ENCODE measurements around the gene RC3H1. TPM values are rescaled to one million over a fixed set of nuclear protein-coding genes. Genes with fewer than 3 reads are reported as not detected.
"Not testable (repeated sequence)": the region's sequence is repeated elsewhere in the genome, so short reads cannot be mapped to it uniquely, and the experiment has no call there.

The RC3H1 gene
- total RNA-seq, 1 donor from 2014 or later = 48.0 TPM

DNA sequence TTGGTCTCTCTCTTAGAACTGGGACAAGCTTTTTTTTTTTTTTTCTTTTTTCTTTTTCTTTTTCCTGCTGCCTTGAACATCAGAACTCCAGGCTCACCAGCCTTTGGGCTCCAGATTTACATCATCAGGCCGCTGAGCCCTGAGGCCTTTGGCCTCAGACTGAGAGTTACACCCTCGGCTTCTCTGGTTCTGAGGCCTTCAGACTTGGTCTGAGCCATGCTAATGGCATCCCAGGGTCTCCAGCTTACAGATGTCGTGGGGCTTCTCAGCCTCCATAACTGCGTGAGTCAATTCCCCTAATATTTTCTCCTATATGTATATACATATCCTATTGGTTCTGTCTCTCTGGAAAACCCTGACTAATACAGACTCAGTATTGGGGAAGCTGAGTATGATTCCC, 36.5 kb upstream of the RC3H1 start:
- DNase-seq = no peak
- TF ChIP-seq, protein P1, sequence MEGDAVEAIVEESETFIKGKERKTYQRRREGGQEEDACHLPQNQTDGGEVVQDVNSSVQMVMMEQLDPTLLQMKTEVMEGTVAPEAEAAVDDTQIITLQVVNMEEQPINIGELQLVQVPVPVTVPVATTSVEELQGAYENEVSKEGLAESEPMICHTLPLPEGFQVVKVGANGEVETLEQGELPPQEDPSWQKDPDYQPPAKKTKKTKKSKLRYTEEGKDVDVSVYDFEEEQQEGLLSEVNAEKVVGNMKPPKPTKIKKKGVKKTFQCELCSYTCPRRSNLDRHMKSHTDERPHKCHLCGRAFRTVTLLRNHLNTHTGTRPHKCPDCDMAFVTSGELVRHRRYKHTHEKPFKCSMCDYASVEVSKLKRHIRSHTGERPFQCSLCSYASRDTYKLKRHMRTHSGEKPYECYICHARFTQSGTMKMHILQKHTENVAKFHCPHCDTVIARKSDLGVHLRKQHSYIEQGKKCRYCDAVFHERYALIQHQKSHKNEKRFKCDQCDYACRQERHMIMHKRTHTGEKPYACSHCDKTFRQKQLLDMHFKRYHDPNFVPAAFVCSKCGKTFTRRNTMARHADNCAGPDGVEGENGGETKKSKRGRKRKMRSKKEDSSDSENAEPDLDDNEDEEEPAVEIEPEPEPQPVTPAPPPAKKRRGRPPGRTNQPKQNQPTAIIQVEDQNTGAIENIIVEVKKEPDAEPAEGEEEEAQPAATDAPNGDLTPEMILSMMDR (IDR thresholded peaks at IDR 0.05; ENCODE audit: partially characterized antibody, unreplicated experiment) = no peak
- no peaks in the 10 kb centered on the region for H3K4me1 Mint-ChIP-seq (ENCODE audit: low read depth, unreplicated experiment)
- H3K36me3 Mint-ChIP-seq (ENCODE audit: unreplicated experiment) = no peaks in the 10 kb centered on the region
- no peaks in the 10 kb centered on the region for H3K27me3 Mint-ChIP-seq (ENCODE audit: unreplicated experiment)
- H3K4me3 Mint-ChIP-seq (ENCODE audit: unreplicated experiment) = no peak overlapping the region
- H3K27ac Mint-ChIP-seq (ENCODE audit: unreplicated experiment) = no peak overlapping the region
- H3K9me3 Mint-ChIP-seq (ENCODE audit: unreplicated experiment) = peaks cover 2% of the 10 kb centered on the region

DNA sequence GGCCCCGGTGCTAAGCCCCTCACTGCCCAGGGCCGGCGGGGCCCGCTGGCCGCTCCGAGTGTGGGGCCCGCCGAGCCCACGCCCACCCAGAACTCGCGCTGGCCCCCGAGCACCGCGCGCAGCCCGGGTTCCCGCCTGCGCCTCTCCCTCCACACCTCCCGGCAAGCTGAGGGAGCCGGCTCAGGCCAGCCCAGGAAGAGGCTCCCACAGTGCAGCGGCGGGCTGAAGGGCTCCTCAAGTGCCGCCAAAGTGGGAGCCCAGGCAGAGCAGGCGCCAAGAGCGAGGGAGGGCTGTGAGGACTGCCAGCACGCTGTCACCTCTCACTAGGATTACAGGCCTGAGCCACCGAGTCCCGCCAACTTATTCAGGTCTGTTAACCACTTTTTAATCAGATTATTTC, 34.5 kb upstream of the RC3H1 start:
- H3K36me3 Mint-ChIP-seq (ENCODE audit: unreplicated experiment); H3K9me3 Mint-ChIP-seq (ENCODE audit: unreplicated experiment); H3K4me1 Mint-ChIP-seq (ENCODE audit: low read depth, unreplicated experiment): not testable (repeated sequence)

DNA sequence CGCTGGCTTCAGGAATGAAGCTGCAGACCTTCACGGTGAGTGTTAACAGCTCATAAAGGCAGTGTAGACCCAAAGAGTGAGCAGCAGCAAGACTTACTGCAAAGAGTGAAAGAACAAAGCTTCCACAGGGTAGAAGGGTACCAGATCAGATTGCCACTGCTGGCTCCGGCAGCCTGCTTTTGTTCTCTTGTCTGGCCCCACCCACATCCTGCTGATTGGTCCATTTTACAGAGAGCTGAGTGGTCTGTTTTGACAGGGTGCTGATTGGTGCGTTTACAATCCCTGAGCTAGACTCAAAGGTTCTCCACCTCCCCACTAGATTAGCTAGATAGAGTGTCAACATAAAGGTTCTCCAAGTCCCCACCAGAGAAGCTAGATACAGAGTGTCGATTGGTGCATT, 33.6 kb upstream of the RC3H1 start:
- not testable (repeated sequence) for H3K9me3 Mint-ChIP-seq (ENCODE audit: unreplicated experiment); H3K27me3 Mint-ChIP-seq (ENCODE audit: unreplicated experiment); DNase-seq; H3K27ac Mint-ChIP-seq (ENCODE audit: unreplicated experiment); H3K36me3 Mint-ChIP-seq (ENCODE audit: unreplicated experiment); H3K4me1 Mint-ChIP-seq (ENCODE audit: low read depth, unreplicated experiment); H3K4me3 Mint-ChIP-seq (ENCODE audit: unreplicated experiment)

More for the DNA sequence above, 34.5 kb upstream of the RC3H1 start:
- not testable (repeated sequence) for DNase-seq; H3K27me3 Mint-ChIP-seq (ENCODE audit: unreplicated experiment); H3K4me3 Mint-ChIP-seq (ENCODE audit: unreplicated experiment); H3K27ac Mint-ChIP-seq (ENCODE audit: unreplicated experiment)

DNA sequence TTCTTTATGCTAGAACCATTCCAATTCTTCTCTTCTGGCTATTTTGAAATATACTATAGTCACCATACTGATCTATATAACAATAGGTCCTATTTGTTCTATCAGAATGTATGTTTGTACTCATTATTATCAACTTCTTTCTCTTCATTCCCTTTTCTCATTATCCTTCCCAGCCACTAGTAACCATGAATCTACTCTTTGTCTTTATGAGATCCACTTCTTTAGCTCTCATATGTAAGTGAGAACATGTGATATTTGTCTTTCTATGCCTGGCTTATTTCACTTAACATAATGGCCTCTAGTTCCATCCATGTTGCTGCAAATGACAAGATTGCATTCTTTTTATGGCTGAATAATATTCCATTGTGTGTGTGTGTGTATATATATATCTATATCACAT, 31.7 kb upstream of the RC3H1 start:
- H3K4me3 Mint-ChIP-seq (ENCODE audit: unreplicated experiment) = no peak overlapping the region
- no peak for DNase-seq
- H3K27ac Mint-ChIP-seq (ENCODE audit: unreplicated experiment) = no peak overlapping the region
- no peaks in the 10 kb centered on the region for H3K4me1 Mint-ChIP-seq (ENCODE audit: low read depth, unreplicated experiment)
- TF ChIP-seq, protein P1 (IDR thresholded peaks at IDR 0.05; ENCODE audit: partially characterized antibody, unreplicated experiment) = no peak
- H3K36me3 Mint-ChIP-seq (ENCODE audit: unreplicated experiment) = no peaks in the 10 kb centered on the region
- H3K9me3 Mint-ChIP-seq (ENCODE audit: unreplicated experiment) = peaks cover 2% of the 10 kb centered on the region
- H3K27me3 Mint-ChIP-seq (ENCODE audit: unreplicated experiment) = no peaks in the 10 kb centered on the region

DNA sequence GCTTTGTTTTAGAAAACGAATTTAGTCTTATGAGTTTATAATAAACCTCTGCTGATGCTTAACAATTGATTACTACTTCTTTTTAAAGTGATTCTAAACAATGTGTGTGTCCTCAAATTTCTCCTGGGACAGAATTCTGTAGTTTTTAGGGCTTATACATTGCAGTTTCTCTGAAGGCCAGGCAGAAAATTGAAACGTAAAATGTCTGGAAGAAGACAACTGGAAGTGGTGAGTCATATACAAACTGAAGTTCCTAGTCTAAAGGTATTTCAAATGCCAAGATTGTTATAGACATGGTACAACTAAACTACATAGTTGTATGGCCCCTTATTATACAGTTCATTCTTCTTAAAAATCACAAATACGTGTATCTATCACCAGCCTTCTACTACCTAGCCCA, 30.5 kb upstream of the RC3H1 start:
- DNase-seq = no peak
- H3K36me3 Mint-ChIP-seq (ENCODE audit: unreplicated experiment) = no peaks in the 10 kb centered on the region
- no peaks in the 10 kb centered on the region for H3K4me1 Mint-ChIP-seq (ENCODE audit: low read depth, unreplicated experiment)
- TF ChIP-seq, protein P1 (IDR thresholded peaks at IDR 0.05; ENCODE audit: partially characterized antibody, unreplicated experiment) = no peak
- peaks cover 2% of the 10 kb centered on the region for H3K9me3 Mint-ChIP-seq (ENCODE audit: unreplicated experiment)
- no peak overlapping the region for H3K4me3 Mint-ChIP-seq (ENCODE audit: unreplicated experiment)
- H3K27ac Mint-ChIP-seq (ENCODE audit: unreplicated experiment) = no peak overlapping the region
- no peaks in the 10 kb centered on the region for H3K27me3 Mint-ChIP-seq (ENCODE audit: unreplicated experiment)

DNA sequence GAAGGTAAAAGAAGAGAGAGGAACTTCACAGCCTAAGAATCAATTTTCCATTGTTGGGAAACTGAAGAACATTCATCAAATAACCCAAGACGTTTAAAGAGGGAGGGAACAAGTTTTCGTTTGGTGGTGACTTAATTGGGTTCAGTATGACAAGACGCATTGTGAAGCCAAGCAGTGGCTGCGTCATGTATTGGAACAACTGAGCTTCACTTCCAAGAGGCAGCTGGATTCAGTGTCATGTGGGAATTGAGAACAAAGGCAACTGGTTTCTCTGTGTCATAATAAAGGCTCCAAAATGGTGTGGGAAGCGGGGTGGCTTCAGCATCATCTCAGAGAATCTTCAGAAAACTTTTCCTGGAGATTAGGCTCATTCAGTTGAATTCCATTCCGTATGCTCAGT, 29.8 kb upstream of the RC3H1 start:
- H3K9me3 Mint-ChIP-seq (ENCODE audit: unreplicated experiment) = peaks cover 2% of the 10 kb centered on the region
- TF ChIP-seq, protein P1 (IDR thresholded peaks at IDR 0.05; ENCODE audit: partially characterized antibody, unreplicated experiment) = no peak
- no peak overlapping the region for H3K4me3 Mint-ChIP-seq (ENCODE audit: unreplicated experiment)
- no peaks in the 10 kb centered on the region for H3K4me1 Mint-ChIP-seq (ENCODE audit: low read depth, unreplicated experiment)
- no peak overlapping the region for H3K27ac Mint-ChIP-seq (ENCODE audit: unreplicated experiment)
- DNase-seq = no peak
- no peaks in the 10 kb centered on the region for H3K27me3 Mint-ChIP-seq (ENCODE audit: unreplicated experiment)
- no peaks in the 10 kb centered on the region for H3K36me3 Mint-ChIP-seq (ENCODE audit: unreplicated experiment)
